Ishikawa (cell line): ENCODE data around the gene NPAS1.

ENCODE experiments used
- CEBPB ChIP-seq: IDR thresholded peaks from 2 replicates; pipeline ENCODE4 v1.6.1; 2012
- CREB1 ChIP-seq: IDR thresholded peaks from 2 replicates; pipeline ENCODE4 v1.6.1; 2012; ENCODE audit warnings: low read depth
- EGR1 ChIP-seq: IDR thresholded peaks from 2 replicates; pipeline ENCODE4 v1.6.1; 2012
- EP300 ChIP-seq: IDR thresholded peaks from 2 replicates; pipeline ENCODE4 v1.6.1; 2012; ENCODE audit warnings: borderline replicate concordance
- FOXM1 ChIP-seq: IDR thresholded peaks from 2 replicates; pipeline ENCODE4 v1.6.1; 2012; ENCODE audit warnings: low read depth, borderline replicate concordance
- MAX ChIP-seq: IDR thresholded peaks from 2 replicates; pipeline ENCODE4 v1.6.1; 2012
- NFIC ChIP-seq: IDR thresholded peaks from 2 replicates; pipeline ENCODE4 v1.6.1; 2012
- RAD21 ChIP-seq: IDR thresholded peaks from 2 replicates; pipeline ENCODE4 v1.6.1; 2012; ENCODE audit warnings: low read depth
- REST ChIP-seq: IDR thresholded peaks from 2 replicates; pipeline ENCODE4 v1.6.1; 2012; ENCODE audit warnings: low read depth, mild to moderate bottlenecking
- TAF1 ChIP-seq: IDR thresholded peaks from 2 replicates; pipeline ENCODE4 v1.6.1; 2012; ENCODE audit warnings: low read depth, mild to moderate bottlenecking
- TCF12 ChIP-seq: IDR thresholded peaks from 2 replicates; pipeline ENCODE4 v1.6.1; 2012; ENCODE audit warnings: low read depth
- TEAD4 ChIP-seq: IDR thresholded peaks from 2 replicates; pipeline ENCODE4 v1.6.1; 2012
- USF1 ChIP-seq: IDR thresholded peaks from 2 replicates; pipeline ENCODE4 v1.6.1; 2012
- YY1 ChIP-seq: IDR thresholded peaks from 2 replicates; pipeline ENCODE4 v1.6.1; 2012; ENCODE audit warnings: low read depth

- peak; percentile 70 for TF ChIP-seq RAD21
- no peak for TF ChIP-seq EP300
- TF ChIP-seq TAF1, result no peak
- TF ChIP-seq NFIC, result no peak
- peak; percentile 60 for TF ChIP-seq YY1
- peak; percentile 76 for TF ChIP-seq MAX
- peak; percentile 92 for TF ChIP-seq EGR1
- TF ChIP-seq REST, result no peak
- TF ChIP-seq FOXM1, result no peak
- TF ChIP-seq TEAD4, result 0 out of 2 replicates have a peak, but pooled peaks have one; percentile 9
- TF ChIP-seq CEBPB, result no peak
- no peak for TF ChIP-seq CREB1
- TF ChIP-seq TCF12, result no peak
- TF ChIP-seq USF1, result peak; percentile 61
Observed at GRCh38 chr19:47035127-47036096, 15.8 kb downstream of the NPAS1 start.
